GDM1 (cell line): ENCODE results near the gene WIPI1.
"Not testable (repeated sequence)": the region's sequence is repeated elsewhere in the genome, so short reads cannot be mapped to it uniquely, and the experiment has no call there.

ENCODE experiments used
- DNase-seq: peaks from one replicate; lab custom pipeline; 2025; lab: John Stamatoyannopoulos, UW

Gene WIPI1

GRCh38 chr17:68383443-68384321, 73.6 kb downstream of the WIPI1 start:
- DNase-seq = no peak

DNA sequence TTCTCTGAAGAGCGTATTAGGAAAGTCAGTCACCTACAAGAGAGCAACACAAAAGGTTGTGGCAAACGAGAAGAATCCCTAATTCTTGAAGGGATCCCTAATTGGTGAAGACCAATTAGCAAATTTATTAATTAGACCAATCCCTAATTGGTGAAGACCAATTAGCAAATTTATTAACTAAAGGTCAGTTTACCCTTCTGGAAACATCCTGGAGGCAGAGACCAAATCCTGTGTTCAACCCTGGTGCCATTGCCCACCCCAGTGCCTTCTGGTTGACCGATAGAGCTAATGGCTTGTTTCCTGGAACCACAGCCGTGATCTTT, 74.2 kb downstream of the WIPI1 start:
- no peak for DNase-seq

GRCh38 chr17:68382582-68383085, 74.7 kb downstream of the WIPI1 start:
- no peak for DNase-seq

DNA sequence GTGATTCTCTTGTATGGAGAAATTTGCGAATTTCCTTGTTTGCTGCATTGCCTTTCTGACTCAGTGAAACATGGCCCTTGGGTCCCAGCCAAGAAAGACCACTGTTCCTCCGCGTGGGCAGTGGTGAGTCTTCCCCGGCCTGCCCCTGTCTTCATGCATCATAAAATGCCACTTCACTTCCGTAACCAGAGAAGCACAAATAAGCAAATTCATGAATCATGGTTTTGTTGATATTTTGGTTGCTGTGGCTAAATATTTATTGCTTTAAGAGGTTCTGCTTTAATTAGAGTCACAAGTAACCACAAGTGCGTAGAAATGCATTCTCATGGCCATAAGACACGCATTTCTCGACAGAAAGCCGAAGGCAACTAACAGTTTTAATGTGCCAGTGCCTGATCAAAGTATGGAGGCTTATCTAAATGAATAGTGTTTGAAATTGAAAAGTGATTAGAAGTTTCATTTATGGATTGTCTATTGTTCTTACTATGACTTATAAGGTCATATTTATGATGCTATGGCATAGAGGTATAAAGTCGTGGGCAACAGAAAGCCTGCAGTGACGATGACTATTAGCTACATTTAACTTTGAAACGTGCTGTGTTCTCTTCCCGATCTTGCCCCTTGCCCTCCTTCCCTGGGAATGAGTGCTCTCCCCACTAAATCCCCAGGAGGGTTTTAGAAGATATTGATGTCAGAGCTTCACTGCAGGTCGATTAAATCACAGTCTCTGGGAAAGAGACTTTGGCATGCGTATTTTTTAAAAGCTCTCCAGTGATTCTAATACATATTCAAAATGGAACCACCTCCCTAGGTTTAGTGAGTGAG, 76.0 kb downstream of the WIPI1 start:
- DNase-seq = no peak

GRCh38 chr17:68379692-68380677, 77.3 kb downstream of the WIPI1 start:
- no peak for DNase-seq

GRCh38 chr17:68379177-68379510, 78.2 kb downstream of the WIPI1 start:
- DNase-seq = no peak

- DNase-seq = no peak
Measured at GRCh38 chr17:68378268-68379176, 78.8 kb downstream of the WIPI1 start.

DNA sequence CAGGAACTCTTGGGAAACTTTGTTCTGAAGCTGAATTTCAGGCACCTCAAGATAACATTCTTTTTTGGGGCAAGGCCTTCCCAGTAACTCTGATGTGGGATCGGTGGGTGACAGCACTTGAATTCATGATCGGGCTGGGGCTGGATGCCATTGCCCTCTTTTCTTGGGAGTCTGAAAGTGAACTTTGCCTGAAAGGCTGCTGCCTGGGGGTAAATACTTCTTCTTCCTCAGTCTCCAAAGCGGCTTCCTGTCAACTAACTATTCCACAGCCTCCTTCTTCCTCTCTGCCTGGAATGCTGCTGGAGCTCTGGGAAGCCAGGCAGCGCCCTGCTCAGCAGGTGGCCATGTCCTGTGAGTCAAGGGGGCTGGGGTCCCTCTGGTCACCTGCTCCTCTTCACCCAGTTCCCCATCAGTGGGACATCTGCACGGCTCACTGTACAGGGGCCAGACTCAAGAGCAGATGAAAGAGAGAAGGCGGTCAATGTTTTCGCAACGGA, 79.5 kb downstream of the WIPI1 start:
- no peak for DNase-seq

GRCh38 chr17:68376178-68376577, 81.1 kb downstream of the WIPI1 start:
- not testable (repeated sequence) for DNase-seq

- DNase-seq = no peak
Measured at GRCh38 chr17:68375566-68375965, 81.7 kb downstream of the WIPI1 start.
